Uterus (tissue), 4 donors: ENCODE results near the gene GMDS. TPM values are rescaled to one million over a fixed set of nuclear protein-coding genes. Genes with fewer than 3 reads are reported as not detected.

Experiments
- DNase-seq, 2 donors: peaks; one replicate each; pipeline ENCODE4 v3.0.0-alpha.2; 2019 to 2020
- H3K27ac ChIP-seq, 2 donors: fragments of 200-600 bp; sonication (generic); 1 replicate in 1 of 2; 2 replicates in 1 of 2; pipeline ENCODE4 v1.5.1; 2016 to 2018
- H3K27me3 ChIP-seq, 2 donors: fragments of 200-600 bp; sonication (generic); one replicate each; pipeline ENCODE4 v1.5.1; 2018 to 2019; ENCODE audit warnings: control low read depth in 1 of 2
- H3K36me3 ChIP-seq, 2 donors: fragments of 200-600 bp; sonication (generic); one replicate each; pipeline ENCODE4 v1.5.1; 2019; ENCODE audit warnings: control low read depth in 1 of 2
- H3K4me1 ChIP-seq, 2 donors: fragments of 200-600 bp; sonication (generic); one replicate each; pipeline ENCODE4 v1.5.1; 2018 to 2019; ENCODE audit warnings: control low read depth in 1 of 2
- H3K4me3 ChIP-seq, 2 donors: fragments of 200-600 bp; sonication (generic); 1 replicate in 1 of 2; 2 replicates in 1 of 2; pipeline ENCODE4 v1.5.1; 2018 to 2019; ENCODE audit warnings: mild to moderate bottlenecking in 1 of 2
- H3K9me3 ChIP-seq, 2 donors: fragments of 200-600 bp; sonication (generic); one replicate each; pipeline ENCODE4 v1.5.1; 2019; ENCODE audit warnings: control low read depth in 1 of 2
- POLR2A ChIP-seq, 2 donors: fragments of 450-650 bp; IDR thresholded peaks; one replicate each; pipeline ENCODE4 v1.6.1; 2016; ENCODE audit warnings: antibody characterized with exemption in 2 of 2, mild to moderate bottlenecking in 1 of 2, moderate library complexity in 1 of 2
- intact Hi-C: fragments of 100-400 bp; cut with DNase I; formaldehyde crosslinking; loops from one replicate; pipeline ENCODE4 v1.15.1; 2023; ENCODE audit warnings: low total_unique reads
- total RNA-seq, 4 donors: library from RNA; depleted of rRNA in 3 of 4; stranded (reverse); fragments of >200 nt in 3 of 4; gene quantifications; one replicate each; pipeline versions ENCODE4 v1.1.0 to v1.2.4, GENCODE V29; 2014 to 2023
- TF ChIP-seq, protein P1 (sequence below), 4 experiments: fragments of 200-600 bp in 2 of 4; fragments of 450-650 bp in 2 of 4; sonication (generic) in 2 of 4; IDR thresholded peaks; one replicate each; pipeline ENCODE4 v1.5.1; 2016 to 2019; ENCODE audit warnings: antibody characterized with exemption in 4 of 4, mild to moderate bottlenecking in 2 of 4, moderate library complexity in 1 of 4
- donor health status: DM: yes; HTN: yes; CAD: no.

The GMDS gene
- total RNA-seq, 4 donors from 2014 or later: 5.3 to 17.4 (median 12.9) TPM

GRCh38 chr6:2097464-2097863 is 147.9 kb downstream of the GMDS start:
- no peak for DNase-seq
- Histone ChIP-seq H3K27ac (no peak overlapping the region), H3K27me3 (no peaks in the 10 kb centered on the region), H3K4me3 (no peak overlapping the region), H3K9me3 (no peaks in the 10 kb centered on the region), H3K36me3 (no peaks in the 10 kb centered on the region), H3K4me1 (no peaks in the 10 kb centered on the region)
- intact Hi-C loops: no loop called here
- TF ChIP-seq, protein P1, sequence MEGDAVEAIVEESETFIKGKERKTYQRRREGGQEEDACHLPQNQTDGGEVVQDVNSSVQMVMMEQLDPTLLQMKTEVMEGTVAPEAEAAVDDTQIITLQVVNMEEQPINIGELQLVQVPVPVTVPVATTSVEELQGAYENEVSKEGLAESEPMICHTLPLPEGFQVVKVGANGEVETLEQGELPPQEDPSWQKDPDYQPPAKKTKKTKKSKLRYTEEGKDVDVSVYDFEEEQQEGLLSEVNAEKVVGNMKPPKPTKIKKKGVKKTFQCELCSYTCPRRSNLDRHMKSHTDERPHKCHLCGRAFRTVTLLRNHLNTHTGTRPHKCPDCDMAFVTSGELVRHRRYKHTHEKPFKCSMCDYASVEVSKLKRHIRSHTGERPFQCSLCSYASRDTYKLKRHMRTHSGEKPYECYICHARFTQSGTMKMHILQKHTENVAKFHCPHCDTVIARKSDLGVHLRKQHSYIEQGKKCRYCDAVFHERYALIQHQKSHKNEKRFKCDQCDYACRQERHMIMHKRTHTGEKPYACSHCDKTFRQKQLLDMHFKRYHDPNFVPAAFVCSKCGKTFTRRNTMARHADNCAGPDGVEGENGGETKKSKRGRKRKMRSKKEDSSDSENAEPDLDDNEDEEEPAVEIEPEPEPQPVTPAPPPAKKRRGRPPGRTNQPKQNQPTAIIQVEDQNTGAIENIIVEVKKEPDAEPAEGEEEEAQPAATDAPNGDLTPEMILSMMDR (IDR thresholded peaks at IDR 0.05): no peak
- TF ChIP-seq POLR2A (IDR thresholded peaks at IDR 0.05): no peak

DNA sequence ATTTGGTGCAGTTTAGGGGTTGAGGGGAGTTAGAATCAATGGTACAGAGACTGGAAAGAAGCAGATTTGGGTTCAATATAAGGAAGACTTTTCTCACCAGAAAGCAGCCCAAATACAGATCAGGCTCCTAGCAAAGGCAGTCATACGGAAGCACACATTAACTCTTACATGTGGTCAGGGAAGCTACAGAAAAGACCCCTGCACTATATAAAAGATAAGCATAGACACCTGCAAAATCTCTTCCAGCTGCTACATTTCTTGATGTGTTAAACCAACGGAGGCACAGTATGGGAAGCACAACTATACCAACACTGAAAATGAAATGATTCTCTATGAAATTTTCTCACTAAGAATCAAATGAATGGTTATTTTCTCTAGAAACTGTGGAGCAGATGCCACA is 150.8 kb downstream of the GMDS start:
- H3K9me3 ChIP-seq: no peaks in the 10 kb centered on the region
- intact Hi-C loops: no loop called here

GRCh38 chr6:2086326-2086965 is 159.0 kb downstream of the GMDS start:
- no peak for DNase-seq
- Histone ChIP-seq H3K4me3 (no peak overlapping the region), H3K36me3 (no peaks in the 10 kb centered on the region), H3K4me1 (no peaks in the 10 kb centered on the region), H3K27me3 (no peaks in the 10 kb centered on the region), H3K27ac (no peak overlapping the region), H3K9me3 (no peaks in the 10 kb centered on the region)
- intact Hi-C loops: no loop called here
- TF ChIP-seq POLR2A (IDR thresholded peaks at IDR 0.05): no peak
- TF ChIP-seq, protein P1 (IDR thresholded peaks at IDR 0.05): no peak

More for the DNA sequence above, 150.8 kb downstream of the GMDS start:
- Histone ChIP-seq H3K4me3 (no peak overlapping the region), H3K36me3 (no peaks in the 10 kb centered on the region), H3K27me3 (no peaks in the 10 kb centered on the region), H3K27ac (no peak overlapping the region), H3K4me1 (no peaks in the 10 kb centered on the region)
- DNase-seq: no peak
- no peak for TF ChIP-seq POLR2A (IDR thresholded peaks at IDR 0.05)
- TF ChIP-seq, protein P1 (IDR thresholded peaks at IDR 0.05): no peak

GRCh38 chr6:2085657-2086056 is 159.7 kb downstream of the GMDS start:
- intact Hi-C loops: no loop called here

More at GRCh38 chr6:2085657-2086056, 159.7 kb downstream of the GMDS start:
- DNase-seq: no peak
- no peaks in the 10 kb centered on the region for H3K4me1 ChIP-seq
- H3K36me3 ChIP-seq: no peaks in the 10 kb centered on the region
- H3K4me3 ChIP-seq: no peak overlapping the region
- no peaks in the 10 kb centered on the region for H3K27me3 ChIP-seq
- H3K27ac ChIP-seq: no peak overlapping the region
- H3K9me3 ChIP-seq: no peaks in the 10 kb centered on the region
- TF ChIP-seq, protein P1 (IDR thresholded peaks at IDR 0.05): no peak
- TF ChIP-seq POLR2A (IDR thresholded peaks at IDR 0.05): no peak
